ENCODE data around the gene CFAP141. TPM values are rescaled to one million over a fixed set of nuclear protein-coding genes. Genes with fewer than 3 reads are reported as not detected.

Gene CFAP141
- total RNA-seq, 1 donor from 2014 or later = not detected

GRCh38 chr1:154220071-154220969, 14.2 kb upstream of the CFAP141 start, which contains the start of gene UBAP2L:
Gene UBAP2L (plus strand): TSS chr1:154220955. CDS start chr1:154225124, 4,169 bp downstream.
- H3K27me3 Mint-ChIP-seq (ENCODE audit: insufficient read depth, low read depth) = peaks cover 4% of the 10 kb centered on the region
- H3K4me1 Mint-ChIP-seq = peaks cover 35% of the 10 kb centered on the region
- TF ChIP-seq CTCF (IDR thresholded peaks at IDR 0.05) (no peak), EZH2 (IDR thresholded peaks at IDR 0.05) (no peak), EZH2phosphoT487 (IDR thresholded peaks at IDR 0.05) (no peak)
- Histone ChIP-seq H3K4me2 (peak within 1 kb of the TSS; percentile 96), H3K36me3 (peaks cover 21% of the 10 kb centered on the region), H3K27me3 (no peaks in the 10 kb centered on the region), H4K20me1 (ENCODE audit: low read depth) (peaks cover 36% of the 10 kb centered on the region), H3K9ac (peak within 1 kb of the TSS; percentile 98), H3K4me3 (peak within 1 kb of the TSS; percentile 84), H3F3A (ENCODE audit: low read depth) (peaks cover 6% of the 10 kb centered on the region), H3K4me1 (peaks cover 30% of the 10 kb centered on the region), H3K9me3 (ENCODE audit: low read depth) (no peaks in the 10 kb centered on the region), H2AFZ (replicated peaks) (peak within 1 kb of the TSS; percentile 70), H3K27ac (peak within 1 kb of the TSS; percentile 98), H3K79me2 (ENCODE audit: low read depth) (peaks cover 95% of the 10 kb centered on the region)
- H3K36me3 Mint-ChIP-seq = peaks cover 31% of the 10 kb centered on the region
- peak; percentile 100 for DNase-seq (ENCODE audit: low spot score)
- no peaks in the 10 kb centered on the region for H3K9me3 Mint-ChIP-seq
- H3K4me3 Mint-ChIP-seq = peak within 1 kb of the TSS; percentile 95
- peak within 1 kb of the TSS; percentile 99 for H3K27ac Mint-ChIP-seq

GRCh38 chr1:154219541-154219940, 13.4 kb upstream of the CFAP141 start:
- H3K4me3 Mint-ChIP-seq = peak overlapping the region; percentile 95
- Histone ChIP-seq H3K27me3 (no peaks in the 10 kb centered on the region), H3K9ac (peak overlapping the region; percentile 88), H3K4me2 (peak overlapping the region; percentile 96), H3K79me2 (ENCODE audit: low read depth) (peaks cover 95% of the 10 kb centered on the region), H3K4me1 (peaks cover 30% of the 10 kb centered on the region), H4K20me1 (ENCODE audit: low read depth) (peaks cover 28% of the 10 kb centered on the region), H3K4me3 (peak overlapping the region; percentile 84), H3F3A (ENCODE audit: low read depth) (peaks cover 6% of the 10 kb centered on the region), H3K27ac (peak overlapping the region; percentile 98), H3K36me3 (peaks cover 21% of the 10 kb centered on the region), H3K9me3 (ENCODE audit: low read depth) (no peaks in the 10 kb centered on the region), H2AFZ (replicated peaks) (no peak overlapping the region)
- DNase-seq (ENCODE audit: low spot score) = no peak
- H3K27ac Mint-ChIP-seq = peak overlapping the region; percentile 99
- H3K36me3 Mint-ChIP-seq = peaks cover 32% of the 10 kb centered on the region
- H3K27me3 Mint-ChIP-seq (ENCODE audit: insufficient read depth, low read depth) = peaks cover 4% of the 10 kb centered on the region
- no peaks in the 10 kb centered on the region for H3K9me3 Mint-ChIP-seq
- peaks cover 35% of the 10 kb centered on the region for H3K4me1 Mint-ChIP-seq
- TF ChIP-seq EZH2phosphoT487 (IDR thresholded peaks at IDR 0.05) = no peak
- no peak for TF ChIP-seq CTCF (IDR thresholded peaks at IDR 0.05)
- no peak for TF ChIP-seq EZH2 (IDR thresholded peaks at IDR 0.05)

- H3K9me3 Mint-ChIP-seq = no peaks in the 10 kb centered on the region
- Histone ChIP-seq H3F3A (ENCODE audit: low read depth) (peaks cover 6% of the 10 kb centered on the region), H4K20me1 (ENCODE audit: low read depth) (peaks cover 18% of the 10 kb centered on the region), H3K4me2 (peak overlapping the region; percentile 96), H3K4me1 (peaks cover 30% of the 10 kb centered on the region), H3K4me3 (peak overlapping the region; percentile 84), H3K27ac (no peak overlapping the region), H3K36me3 (peaks cover 21% of the 10 kb centered on the region), H3K9ac (no peak overlapping the region), H3K79me2 (ENCODE audit: low read depth) (peaks cover 89% of the 10 kb centered on the region), H3K9me3 (ENCODE audit: low read depth) (no peaks in the 10 kb centered on the region), H2AFZ (replicated peaks) (no peak overlapping the region), H3K27me3 (no peaks in the 10 kb centered on the region)
- H3K27me3 Mint-ChIP-seq (ENCODE audit: insufficient read depth, low read depth) = peaks cover 4% of the 10 kb centered on the region
- H3K36me3 Mint-ChIP-seq = peaks cover 37% of the 10 kb centered on the region
- peaks cover 35% of the 10 kb centered on the region for H3K4me1 Mint-ChIP-seq
- peak overlapping the region; percentile 95 for H3K4me3 Mint-ChIP-seq
- TF ChIP-seq EZH2phosphoT487 (IDR thresholded peaks at IDR 0.05) (no peak), EZH2 (IDR thresholded peaks at IDR 0.05) (no peak), CTCF (IDR thresholded peaks at IDR 0.05) (no peak)
- H3K27ac Mint-ChIP-seq = peak overlapping the region; percentile 67
- DNase-seq (ENCODE audit: low spot score) = no peak
Measured at GRCh38 chr1:154218545-154218944, 12.4 kb upstream of the CFAP141 start.
